Liver (tissue), 9 donors: ENCODE measurements around the gene MSI2. TPM values are rescaled to one million over a fixed set of nuclear protein-coding genes. Genes with fewer than 3 reads are reported as not detected.

ENCODE experiments used
- DNase-seq: peaks from one replicate; pipeline ENCODE4 v3.0.0-alpha.2; 2017; ENCODE audit warnings: low spot score
- H3K27ac ChIP-seq, 2 donors: one replicate each; pipeline ENCODE4 v1.7.0; 2013; ENCODE audit warnings: inconsistent platforms in 2 of 2, low read length in 2 of 2, control low read depth in 1 of 2, low read depth in 1 of 2, mild to moderate bottlenecking in 1 of 2
- H3K27me3 ChIP-seq, 4 donors: one replicate each; pipeline versions ENCODE4 v1.6.1 to v1.7.0; 2013; ENCODE audit warnings: low read length in 3 of 4, inconsistent platforms in 1 of 4, mild to moderate bottlenecking in 1 of 4, moderate library complexity in 1 of 4; ENCODE audit not compliant: control insufficient read depth in 4 of 4, insufficient read depth in 4 of 4
- H3K36me3 ChIP-seq, 4 donors: one replicate each; pipeline versions ENCODE4 v1.6.1 to v1.7.0; 2013; ENCODE audit warnings: low read length in 3 of 4, mild to moderate bottlenecking in 3 of 4, low read depth in 1 of 4, moderate library complexity in 1 of 4; ENCODE audit not compliant: control insufficient read depth in 4 of 4, insufficient read depth in 3 of 4
- H3K4me1 ChIP-seq, 4 donors: one replicate each; pipeline versions ENCODE4 v1.6.1 to v1.7.0; 2013; ENCODE audit warnings: low read length in 3 of 4, mild to moderate bottlenecking in 3 of 4, moderate library complexity in 1 of 4; ENCODE audit not compliant: control insufficient read depth in 4 of 4, insufficient read depth in 4 of 4
- H3K4me3 ChIP-seq, 3 donors: one replicate each; pipeline versions ENCODE4 v1.6.1 to v1.7.0; 2013; ENCODE audit warnings: low read length in 3 of 3, control low read depth in 1 of 3, low read depth in 1 of 3, mild to moderate bottlenecking in 1 of 3
- H3K9ac ChIP-seq, 2 donors: one replicate each; pipeline ENCODE4 v1.7.0; 2013; ENCODE audit warnings: low read length in 2 of 2, mild to moderate bottlenecking in 2 of 2, moderate library complexity in 2 of 2, control low read depth in 1 of 2, low read depth in 1 of 2
- H3K9me3 ChIP-seq, 4 donors: one replicate each; pipeline versions ENCODE4 v1.6.1 to v1.7.0; 2013; ENCODE audit warnings: low read length in 3 of 4; ENCODE audit not compliant: control insufficient read depth in 4 of 4
- CTCF ChIP-seq: fragments of 150-350 bp; IDR thresholded peaks from 2 replicates; pipeline ENCODE4 v1.5.1; 2017; ENCODE audit warnings: improper control_type of control experiment, low read depth, low read length; ENCODE audit not compliant: missing input control
- EGR1 ChIP-seq, 2 donors: IDR thresholded peaks; 2 replicates each; pipeline ENCODE4 v1.6.1; 2016 to 2018; ENCODE audit warnings: antibody characterized with exemption in 2 of 2, low read depth in 2 of 2
- FOXA2 ChIP-seq: IDR thresholded peaks from 2 replicates; pipeline ENCODE4 v1.6.1; 2016; ENCODE audit warnings: antibody characterized with exemption
- GABPA ChIP-seq, 2 donors: IDR thresholded peaks in 1 of 2; conservative IDR thresholded peaks in 1 of 2; 2 replicates each; pipeline ENCODE4 v1.6.1; 2016; ENCODE audit warnings: antibody characterized with exemption in 2 of 2, mild to moderate bottlenecking in 1 of 2, moderate library complexity in 1 of 2
- HNF4G ChIP-seq: IDR thresholded peaks from 2 replicates; pipeline ENCODE4 v1.6.1; 2016; ENCODE audit warnings: antibody characterized with exemption
- JUND ChIP-seq, 2 donors: IDR thresholded peaks; 2 replicates each; pipeline ENCODE4 v1.6.1; 2016; ENCODE audit warnings: antibody characterized with exemption in 2 of 2
- NR2F2 ChIP-seq: IDR thresholded peaks from 2 replicates; pipeline ENCODE4 v1.6.1; 2016; ENCODE audit warnings: antibody characterized with exemption
- RAD21 ChIP-seq, 2 donors: IDR thresholded peaks; 2 replicates each; pipeline ENCODE4 v1.6.1; 2016; ENCODE audit warnings: antibody characterized with exemption in 2 of 2, mild to moderate bottlenecking in 2 of 2
- REST ChIP-seq: IDR thresholded peaks from 2 replicates; pipeline ENCODE4 v1.6.1; 2016; ENCODE audit warnings: antibody characterized with exemption, mild to moderate bottlenecking
- RXRA ChIP-seq, 2 donors: IDR thresholded peaks; 2 replicates each; pipeline ENCODE4 v1.6.1; 2017 to 2018; ENCODE audit warnings: antibody characterized with exemption in 2 of 2, mild to moderate bottlenecking in 1 of 2
- SP1 ChIP-seq: IDR thresholded peaks from 2 replicates; pipeline ENCODE4 v1.6.1; 2018; ENCODE audit warnings: antibody characterized with exemption, mild to moderate bottlenecking
- TAF1 ChIP-seq: conservative IDR thresholded peaks from 2 replicates; pipeline ENCODE4 v1.6.1; 2016; ENCODE audit warnings: antibody characterized with exemption, mild to moderate bottlenecking
- WGBS: extraction: QIAGEN DNeasy Blood & Tissue Kit; methylation state at CpG from one replicate; pipeline ENCODE4 v1.1.7; 2013; 5-methylcytosine and 5-hydroxymethylcytosine counted together
- polyA plus RNA-seq, 2 donors: library from polyadenylated mRNA; stranded (reverse) in 1 of 2; unstranded in 1 of 2; fragments of 200-250 nt in 1 of 2; fragments of >200 nt in 1 of 2; fragmentation: Nextera tagmentation in 1 of 2; extraction: Ambion mirVana in 1 of 2; gene quantifications; one replicate each; pipeline versions ENCODE4 v1.2.1 to v1.2.3, GENCODE V29; 2013 to 2015
- total RNA-seq, 2 donors: library from RNA; depleted of rRNA; stranded (reverse); fragments of >200 nt; gene quantifications; one replicate each; pipeline ENCODE4 v1.2.3, GENCODE V29; 2014
- donor health status: healthy.
- donor health status: healthy.
- donor health status: healthy.
- donor health status: healthy.
- donor health status: healthy.

The MSI2 gene
- total and polyA plus RNA-seq, 4 donors: 5.7 to 15.6 (median 9.2) TPM

DNA sequence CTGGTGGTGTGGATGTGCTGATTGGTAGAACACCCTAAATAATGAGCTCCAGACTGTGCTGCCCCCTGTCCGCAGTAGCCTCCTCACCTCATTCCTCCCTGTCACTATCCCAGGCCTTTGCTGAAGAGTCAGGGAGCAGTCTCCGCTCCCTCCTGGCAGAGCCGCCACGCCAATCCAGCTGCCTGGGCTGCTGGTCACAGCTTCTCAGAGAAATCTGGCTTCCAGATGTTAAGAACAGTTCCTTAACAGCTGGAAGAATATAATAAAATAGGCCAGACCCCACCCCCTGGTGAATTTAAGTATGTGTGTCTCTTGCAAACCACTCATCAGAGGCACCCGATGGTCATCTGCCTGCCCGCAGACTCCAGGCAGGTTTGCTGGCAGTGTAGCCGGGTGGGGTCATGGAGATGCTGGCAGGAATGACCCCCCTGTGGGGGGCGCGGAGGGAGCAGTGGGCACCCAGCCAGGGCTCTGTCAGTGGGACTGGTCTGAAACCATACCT lies 327.8 kb downstream of the MSI2 start:
- H3K36me3 ChIP-seq: no peaks in the 10 kb centered on the region
- DNase-seq: no peak
- H3K27me3 ChIP-seq: no peaks in the 10 kb centered on the region
- no peak overlapping the region for H3K27ac ChIP-seq
- H3K9ac ChIP-seq: no peak overlapping the region
- 95% methylated on average over 9 of the region's 9 CpGs for WGBS
- no peak for TF ChIP-seq REST
- no peak for TF ChIP-seq EGR1 (IDR thresholded peaks at IDR 0.05; ENCODE audit: low read depth in 2 of 2)
- no peak for TF ChIP-seq SP1
- no peak for TF ChIP-seq CTCF
- no peak for TF ChIP-seq TAF1
- no peaks in the 10 kb centered on the region for H3K4me1 ChIP-seq
- no peaks in the 10 kb centered on the region for H3K9me3 ChIP-seq
- H3K4me3 ChIP-seq: no peak overlapping the region

- Histone ChIP-seq H3K4me1 (no peaks in the 10 kb centered on the region), H3K9ac (no peak overlapping the region), H3K27ac (no peak overlapping the region), H3K9me3 (no peaks in the 10 kb centered on the region), H3K4me3 (no peak overlapping the region), H3K36me3 (no peaks in the 10 kb centered on the region), H3K27me3 (no peaks in the 10 kb centered on the region)
- WGBS: 94% methylated on average over 22 of the region's 22 CpGs
- TF ChIP-seq GABPA (IDR thresholded peaks at IDR 0.05 in 1 of 2, conservative IDR thresholded peaks at IDR 0.05 in 1 of 2): no peak
- no peak for TF ChIP-seq RAD21 (IDR thresholded peaks at IDR 0.05)
- no peak for TF ChIP-seq JUND (IDR thresholded peaks at IDR 0.05)
- TF ChIP-seq TAF1: no peak
- TF ChIP-seq NR2F2: no peak
- no peak for TF ChIP-seq FOXA2
- TF ChIP-seq HNF4G: no peak
- TF ChIP-seq REST: no peak
- no peak for TF ChIP-seq RXRA (IDR thresholded peaks at IDR 0.05)
- no peak for TF ChIP-seq CTCF
- no peak for DNase-seq
These were observed 329.2 kb downstream of the MSI2 start for GRCh38 chr17:57585341-57586195.
